Dermis blood vessel endothelial cell (primary cell): ENCODE results near the gene SERPINA6. TPM values are rescaled to one million over a fixed set of nuclear protein-coding genes. Genes with fewer than 3 reads are reported as not detected.
"Not testable (repeated sequence)": the region's sequence is repeated elsewhere in the genome, so short reads cannot be mapped to it uniquely, and the experiment has no call there.

Source experiments
- DNase-seq: peaks from one replicate; pipeline ENCODE4 v3.0.0; 2010
- total RNA-seq: library from RNA; depleted of rRNA; stranded (reverse); fragments of >200 nt; gene quantifications from 2 replicates; pipeline ENCODE4 v1.2.3, GENCODE V29; 2014

Gene SERPINA6, protein sequence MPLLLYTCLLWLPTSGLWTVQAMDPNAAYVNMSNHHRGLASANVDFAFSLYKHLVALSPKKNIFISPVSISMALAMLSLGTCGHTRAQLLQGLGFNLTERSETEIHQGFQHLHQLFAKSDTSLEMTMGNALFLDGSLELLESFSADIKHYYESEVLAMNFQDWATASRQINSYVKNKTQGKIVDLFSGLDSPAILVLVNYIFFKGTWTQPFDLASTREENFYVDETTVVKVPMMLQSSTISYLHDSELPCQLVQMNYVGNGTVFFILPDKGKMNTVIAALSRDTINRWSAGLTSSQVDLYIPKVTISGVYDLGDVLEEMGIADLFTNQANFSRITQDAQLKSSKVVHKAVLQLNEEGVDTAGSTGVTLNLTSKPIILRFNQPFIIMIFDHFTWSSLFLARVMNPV
- total RNA-seq: not detected in 2 replicates

DNA sequence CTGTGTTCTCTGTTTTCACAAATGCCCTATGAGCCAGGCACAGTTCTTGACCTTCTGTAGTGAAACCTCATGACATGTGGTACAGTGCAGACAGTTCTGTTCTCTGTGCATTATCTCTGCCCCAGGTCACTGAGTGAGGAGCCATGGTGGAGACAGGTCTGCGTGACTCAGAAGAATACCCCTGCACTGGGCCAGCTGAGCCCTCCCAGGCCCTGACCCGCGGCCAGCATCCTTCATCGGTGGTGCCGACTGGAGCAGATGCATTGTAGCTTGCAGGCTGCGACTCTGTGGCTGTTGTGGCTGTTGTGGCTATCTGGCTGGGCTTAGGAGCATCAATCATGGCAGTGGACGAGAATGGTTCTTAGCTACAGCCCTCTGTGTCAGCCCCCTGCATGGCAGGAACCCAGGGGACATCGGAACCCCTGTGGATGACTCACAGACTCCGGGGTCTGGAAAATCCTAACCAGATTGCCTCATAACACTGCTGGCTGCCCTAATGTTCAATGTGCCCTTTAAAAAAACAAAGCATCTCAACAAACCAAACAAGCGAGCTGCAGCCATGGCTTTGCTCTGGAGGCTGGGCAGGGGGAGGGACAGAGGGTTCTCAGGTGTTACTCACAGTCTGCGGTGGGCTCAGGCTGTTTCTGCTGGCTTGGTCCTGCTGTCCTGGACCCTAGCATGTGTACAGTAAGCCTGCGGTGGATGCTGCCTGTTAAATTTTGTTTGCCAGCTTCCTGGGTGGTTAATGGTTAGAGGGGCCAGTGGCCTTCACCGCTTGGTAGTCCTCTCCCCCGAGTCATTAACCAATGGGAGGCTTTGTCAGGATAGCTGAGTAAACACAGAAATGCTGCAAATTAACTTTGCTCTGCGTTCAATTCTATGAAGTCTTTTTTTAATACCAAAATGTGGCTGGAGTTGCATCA, at the start of gene SERPINA6:
SERPINA6 (minus strand) TSS at position 689 of the 923 bp plus-strand sequence. CDS start 8,688 bp downstream, outside the sequence.
- no peak for DNase-seq

DNA sequence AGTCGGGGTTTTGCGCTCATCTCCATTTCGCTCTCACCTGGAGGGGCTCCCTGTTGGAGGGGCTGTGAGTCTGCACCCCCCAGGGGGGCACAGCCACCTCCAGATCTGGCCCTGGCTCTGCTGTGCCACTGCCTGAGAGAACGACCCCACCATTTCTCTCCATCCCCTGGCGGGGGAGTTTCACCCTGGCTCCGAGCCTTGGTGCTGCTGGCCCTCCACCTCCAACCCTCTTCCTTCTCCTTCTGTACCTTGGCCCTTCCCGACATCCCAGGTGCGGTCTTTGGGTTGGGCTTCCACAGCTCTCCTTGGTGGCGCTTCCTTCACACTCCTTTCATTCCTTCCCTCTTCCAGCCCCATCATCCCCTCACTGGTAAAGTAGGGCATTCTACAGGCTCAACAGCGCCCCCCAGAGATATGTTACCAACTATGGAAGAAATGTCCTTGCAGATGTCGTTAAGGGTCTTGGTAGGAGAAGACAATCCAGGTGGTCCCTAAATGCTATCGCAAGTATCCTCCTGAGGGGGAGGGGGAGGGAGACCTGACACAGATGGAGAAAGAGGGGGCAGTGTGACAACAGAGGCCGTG, 49.0 kb upstream of the SERPINA6 start:
- no peak for DNase-seq

DNA sequence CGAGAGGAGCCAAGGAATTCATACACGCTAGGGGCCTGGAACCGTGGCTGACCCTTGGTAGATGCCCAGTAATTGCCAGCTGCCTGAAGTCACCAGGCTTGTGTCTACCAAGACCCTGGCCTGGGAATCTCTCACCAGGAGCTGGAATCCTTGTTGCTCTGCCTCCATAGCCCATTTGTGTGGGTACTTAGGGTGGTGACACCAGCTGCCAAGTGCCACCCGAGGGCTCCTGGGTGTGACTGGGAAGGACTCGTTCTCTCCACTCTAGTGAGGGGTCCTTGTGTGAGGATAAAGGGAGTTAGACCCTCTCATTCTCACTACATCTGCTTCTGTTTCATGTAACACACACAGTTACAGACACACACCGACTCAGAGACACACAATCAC, 47.4 kb upstream of the SERPINA6 start:
- DNase-seq: no peak

DNA sequence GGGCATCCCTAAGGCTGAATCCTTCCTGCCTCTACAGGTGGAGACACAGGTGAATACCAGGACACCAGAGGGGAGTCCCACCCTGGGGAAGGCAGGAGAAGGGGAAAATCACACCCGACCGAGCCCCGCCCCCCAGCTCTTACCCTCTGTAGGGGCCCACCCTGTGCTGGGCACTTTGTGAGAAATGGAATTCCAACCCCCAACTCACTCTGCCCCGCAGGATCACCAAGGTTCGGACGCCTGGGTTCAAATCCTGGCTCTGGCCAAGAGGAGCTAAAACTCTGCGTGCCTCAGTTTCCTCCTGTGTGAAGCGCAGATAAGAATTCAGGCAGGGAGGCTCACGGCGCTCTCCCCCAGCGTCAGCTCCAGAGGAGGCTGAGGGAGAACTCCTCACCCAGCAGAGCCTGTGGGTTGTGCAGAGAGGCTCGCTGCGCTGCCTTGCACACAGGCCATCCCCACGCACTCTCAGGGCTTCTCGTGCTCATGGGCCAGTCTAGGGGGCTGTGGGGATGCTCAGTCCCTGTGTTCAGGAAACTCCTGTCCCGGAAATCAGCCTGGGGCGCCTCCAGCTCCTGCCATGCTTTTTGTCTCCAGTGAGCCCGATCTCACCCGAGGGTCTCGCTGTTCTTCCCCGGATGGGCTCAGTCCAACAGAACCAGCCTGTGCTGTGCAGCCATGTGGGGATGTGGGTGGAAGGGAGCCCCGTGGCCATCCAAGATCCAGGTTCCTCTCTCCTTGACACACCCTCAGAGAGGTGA, 46.8 kb upstream of the SERPINA6 start:
- DNase-seq: not testable (repeated sequence)

DNA sequence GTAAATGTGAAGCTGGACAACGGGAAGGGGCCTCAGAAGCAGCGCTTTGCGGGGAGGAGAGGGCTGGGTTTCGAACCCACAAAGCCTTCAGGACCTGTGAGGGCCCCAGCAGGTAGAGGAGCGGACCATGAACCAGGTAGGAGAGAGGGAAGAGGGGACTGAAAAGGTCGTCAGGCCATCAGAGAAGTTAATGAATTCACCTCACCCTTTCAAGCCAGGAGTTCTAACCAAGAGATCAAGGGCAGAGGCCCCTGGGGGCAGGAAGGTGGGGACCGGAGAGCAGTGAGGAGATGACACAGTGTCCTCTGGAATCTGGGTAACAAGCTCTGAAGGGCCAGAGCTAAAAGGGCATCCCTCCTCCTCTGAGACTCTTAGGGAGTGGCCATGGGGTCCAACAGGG, 45.8 kb upstream of the SERPINA6 start:
- no peak for DNase-seq

DNA sequence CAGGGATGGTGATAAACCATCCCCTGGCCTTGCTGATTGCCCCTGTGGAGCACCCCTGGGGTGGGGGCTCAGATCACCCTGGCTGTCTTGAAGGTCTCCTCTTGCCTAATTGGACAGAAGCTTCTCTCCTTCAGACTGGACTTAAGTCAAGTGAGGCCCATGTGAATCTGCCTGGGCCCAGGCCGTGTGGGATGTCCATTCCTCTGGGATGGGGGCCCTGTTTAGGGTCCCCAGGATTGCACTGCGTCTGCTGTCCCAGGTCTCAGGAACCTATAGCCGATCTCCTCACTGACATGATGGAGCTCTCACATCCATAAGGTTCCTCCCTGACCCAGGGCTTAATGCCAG, 45.1 kb upstream of the SERPINA6 start:
- no peak for DNase-seq

DNA sequence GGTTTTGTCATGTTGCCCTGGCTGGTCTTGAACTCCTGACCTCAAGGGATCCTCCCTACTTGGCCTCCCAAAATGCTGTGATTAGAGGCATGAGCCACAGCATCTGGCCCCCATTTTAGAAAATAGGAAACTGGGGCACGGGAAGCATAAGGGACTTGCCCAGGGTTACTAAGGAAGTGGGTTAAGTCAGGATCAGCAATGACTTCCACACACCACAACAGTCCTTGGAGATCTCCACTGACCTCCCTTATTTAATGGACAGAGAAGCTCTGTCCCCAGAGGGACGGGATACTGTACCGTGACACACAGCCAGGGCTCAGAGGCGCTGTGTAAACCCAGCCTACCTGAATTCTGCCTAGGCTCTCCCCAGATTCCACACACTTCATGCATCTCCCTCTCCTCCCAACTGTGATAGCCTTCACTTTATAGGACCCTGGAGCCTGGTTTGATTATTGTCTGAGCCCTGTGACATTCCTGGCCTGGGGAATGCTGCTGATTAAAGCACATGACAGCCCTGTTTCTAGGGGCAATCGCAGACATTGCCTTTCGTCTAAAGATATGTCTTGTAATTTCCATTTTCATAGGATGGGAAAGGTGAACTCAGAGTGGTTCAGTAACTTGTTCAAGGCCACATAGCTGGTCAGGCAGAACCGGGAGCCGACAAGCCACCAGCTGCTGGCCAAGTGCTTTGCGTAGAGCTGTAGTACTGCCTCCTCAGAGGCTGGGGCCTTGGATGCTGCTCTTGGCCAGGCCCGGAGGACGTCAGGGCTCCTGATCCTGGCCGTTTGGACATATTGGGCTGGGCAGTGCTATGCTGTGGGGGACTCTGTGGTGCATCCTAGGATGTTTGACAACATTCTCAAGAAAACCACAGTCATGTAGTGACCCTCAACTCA, 44.5 kb upstream of the SERPINA6 start:
- DNase-seq: no peak

DNA sequence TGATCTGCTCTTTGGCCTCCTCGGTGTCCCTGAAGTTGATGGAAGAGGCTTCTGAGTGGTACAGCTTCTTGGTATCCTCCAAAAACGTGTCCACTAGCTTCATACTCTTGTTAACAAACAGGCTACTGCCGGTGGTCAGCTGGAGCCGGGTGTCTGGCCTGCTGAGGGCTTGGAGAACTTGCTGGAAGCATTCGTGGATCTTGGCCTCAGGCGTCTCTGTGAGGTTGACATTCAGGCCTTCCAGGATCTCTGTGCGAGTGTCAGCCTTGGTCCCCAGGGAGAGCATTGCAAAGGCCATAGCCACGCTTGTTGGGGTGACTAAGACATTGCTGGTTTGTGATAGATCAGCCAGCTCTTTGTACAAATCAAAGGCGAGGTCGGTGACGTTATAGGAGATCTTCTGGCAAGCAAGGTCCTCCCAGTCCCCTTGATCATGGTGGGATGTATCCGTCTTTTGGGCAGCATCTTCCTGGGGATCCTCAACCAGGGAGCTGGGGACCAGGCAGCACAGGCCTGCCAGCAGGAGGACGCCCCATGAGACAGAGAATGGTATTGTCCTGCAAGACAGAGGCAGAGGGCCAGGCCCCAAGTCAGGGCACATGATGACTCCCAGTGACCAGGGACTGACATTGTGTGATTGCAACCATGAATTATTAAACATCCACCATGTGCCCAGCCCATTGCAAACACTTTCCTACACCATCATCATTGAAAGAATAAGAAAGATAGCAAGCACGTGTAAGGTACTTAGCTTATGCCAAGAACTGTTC, 43.2 kb upstream of the SERPINA6 start, which contains the start of gene SERPINA2:
SERPINA2 (minus strand) TSS at position 553 of the 770 bp plus-strand sequence.
- DNase-seq: no peak

DNA sequence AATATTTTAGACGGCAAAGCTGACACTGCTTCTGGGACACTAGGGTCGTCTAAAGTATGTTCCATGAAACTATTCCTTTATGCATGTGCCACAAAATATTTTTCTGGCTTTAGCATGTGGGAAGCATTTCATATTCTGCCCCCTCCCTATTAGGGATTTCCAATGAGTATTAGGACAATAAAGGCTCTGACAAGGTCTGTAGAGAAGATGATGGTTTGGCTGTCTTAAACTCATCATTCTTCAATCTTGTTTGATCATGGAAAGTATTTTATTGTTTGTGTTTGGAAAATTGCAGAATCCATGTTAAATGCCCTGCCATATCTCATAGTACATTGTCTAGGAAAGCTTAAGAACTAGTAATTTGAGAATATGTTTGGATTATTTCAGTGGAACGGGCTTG, 42.5 kb upstream of the SERPINA6 start:
- DNase-seq: no peak

DNA sequence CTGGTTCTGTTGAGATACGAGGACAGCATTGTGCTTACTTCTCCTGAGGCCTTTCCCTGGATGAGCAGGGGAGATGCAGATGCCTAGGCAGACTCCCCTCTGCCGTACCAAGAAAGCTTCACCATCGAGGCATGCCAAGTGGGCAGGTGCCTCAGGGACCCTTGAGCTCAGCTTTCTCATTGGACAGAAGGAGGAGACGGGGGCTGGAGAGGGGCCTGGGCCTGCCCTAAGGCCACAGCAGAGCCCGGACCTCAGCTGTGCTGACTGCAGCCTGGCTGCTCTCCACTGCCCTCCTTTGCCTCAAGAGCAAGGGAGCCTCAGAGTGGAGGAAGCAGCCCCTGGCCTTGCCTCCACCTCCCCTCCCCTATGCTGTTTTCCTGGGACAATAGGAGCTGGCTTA, 41.8 kb upstream of the SERPINA6 start:
- no peak for DNase-seq

DNA sequence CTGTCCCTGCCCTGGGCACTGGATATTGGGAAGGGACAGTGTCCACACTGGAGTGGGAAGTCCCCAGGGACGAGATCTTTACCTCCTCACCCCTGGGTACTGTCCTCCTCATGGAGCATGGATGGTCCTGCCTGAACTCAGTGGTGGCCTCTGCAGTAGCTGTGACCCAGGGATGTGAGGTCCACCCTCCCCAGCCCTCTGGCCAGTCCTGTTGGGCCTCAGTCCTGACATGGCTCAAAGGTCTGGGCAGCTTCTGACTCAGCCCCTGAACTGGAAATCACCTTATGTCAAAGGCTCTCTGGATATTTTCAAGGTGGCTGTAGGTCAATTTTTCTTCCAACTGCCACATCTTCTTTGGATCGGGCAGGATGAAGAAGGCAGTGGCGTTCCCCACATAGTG, 40.9 kb upstream of the SERPINA6 start:
- DNase-seq: no peak

DNA sequence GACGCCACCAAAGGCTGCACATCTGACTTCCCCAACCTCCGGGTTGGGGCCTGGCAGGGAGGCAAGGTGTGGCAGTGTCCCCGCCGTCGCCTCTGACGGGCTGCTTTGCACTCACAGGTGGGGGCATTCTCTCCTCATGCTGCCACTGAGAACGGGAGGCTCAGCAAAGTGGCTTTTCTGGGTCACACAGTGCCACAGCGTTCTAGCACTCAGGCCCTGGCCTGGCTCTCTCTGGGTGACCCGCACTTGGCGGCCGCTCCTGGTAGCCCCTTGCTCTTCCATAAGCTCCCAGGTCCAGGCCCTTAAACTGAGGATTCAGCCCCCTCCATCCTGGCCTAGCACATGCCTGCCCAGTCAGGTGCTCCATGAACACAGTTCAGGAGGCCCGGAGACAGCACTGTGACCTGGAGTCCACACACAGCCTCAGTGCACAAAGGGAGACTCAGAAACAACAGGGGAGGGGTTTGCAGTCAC, 40.1 kb upstream of the SERPINA6 start:
- no peak for DNase-seq

DNA sequence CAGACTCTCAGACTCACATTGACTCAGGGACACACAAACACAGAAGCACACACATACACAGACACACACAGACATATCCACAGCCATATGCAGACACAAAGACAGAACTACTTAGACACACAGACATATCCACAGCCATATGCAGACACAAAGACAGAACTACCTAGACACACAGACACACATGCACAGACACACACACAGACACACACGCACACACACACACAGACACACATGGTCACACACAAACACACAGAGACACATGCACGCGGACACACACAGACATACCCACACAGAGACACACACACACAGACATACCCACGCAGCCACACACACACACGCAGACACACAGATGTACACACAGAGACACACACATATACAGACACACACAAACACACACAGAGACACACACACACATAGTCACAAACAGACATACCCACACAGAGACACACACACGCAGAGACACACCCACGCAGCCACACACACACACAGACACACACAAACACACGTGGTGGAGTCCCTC, 39.5 kb upstream of the SERPINA6 start:
- DNase-seq: no peak

DNA sequence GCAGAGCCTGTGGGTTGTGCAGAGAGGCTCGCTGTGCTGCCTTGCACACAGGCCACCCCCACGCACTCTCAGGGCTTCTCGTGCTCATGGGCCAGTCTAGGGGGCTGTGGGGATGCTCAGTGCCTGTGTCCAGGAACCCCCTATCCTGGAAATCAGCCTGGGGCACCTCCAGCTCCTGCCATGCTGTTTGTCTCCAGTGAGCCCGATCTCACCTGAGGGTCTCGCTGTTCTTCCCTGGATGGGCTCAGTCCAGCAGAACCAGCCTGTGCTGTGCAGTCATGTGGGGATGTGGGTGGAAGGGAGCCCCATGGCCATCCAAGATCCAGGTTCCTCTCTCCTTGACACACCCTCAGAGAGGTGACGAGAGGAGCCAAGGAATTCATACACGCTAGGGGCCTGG, 38.5 kb upstream of the SERPINA6 start:
- DNase-seq: no peak

DNA sequence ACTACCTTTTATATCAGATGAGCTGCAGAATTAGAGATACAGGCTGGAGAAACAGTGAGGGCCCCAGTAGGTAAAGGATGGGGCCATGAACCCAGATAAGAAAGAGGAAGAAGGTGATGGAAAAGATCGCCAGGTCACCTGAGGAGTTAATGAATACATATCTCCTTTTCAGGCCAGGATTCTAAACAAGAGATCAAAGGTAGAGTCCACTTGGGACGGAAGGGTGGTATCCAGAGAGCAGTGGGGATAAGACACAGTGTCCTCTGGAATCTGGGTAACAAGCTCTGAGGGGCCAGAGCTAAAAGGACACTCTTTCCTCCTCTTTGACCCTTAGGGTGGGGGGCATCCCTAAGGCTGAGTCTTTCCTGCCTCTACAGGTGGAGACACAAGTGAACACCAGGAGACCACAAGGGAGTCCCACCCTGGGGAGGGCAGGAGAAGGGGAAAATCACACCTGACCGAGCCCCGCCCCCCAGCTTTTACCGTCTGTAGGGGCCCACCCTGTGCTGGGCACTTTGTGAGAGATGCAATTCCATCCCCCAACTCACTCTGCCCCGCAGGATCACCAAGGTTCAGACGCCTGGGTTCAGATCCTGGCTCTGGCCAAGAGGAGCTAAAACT, 37.9 kb upstream of the SERPINA6 start:
- no peak for DNase-seq

DNA sequence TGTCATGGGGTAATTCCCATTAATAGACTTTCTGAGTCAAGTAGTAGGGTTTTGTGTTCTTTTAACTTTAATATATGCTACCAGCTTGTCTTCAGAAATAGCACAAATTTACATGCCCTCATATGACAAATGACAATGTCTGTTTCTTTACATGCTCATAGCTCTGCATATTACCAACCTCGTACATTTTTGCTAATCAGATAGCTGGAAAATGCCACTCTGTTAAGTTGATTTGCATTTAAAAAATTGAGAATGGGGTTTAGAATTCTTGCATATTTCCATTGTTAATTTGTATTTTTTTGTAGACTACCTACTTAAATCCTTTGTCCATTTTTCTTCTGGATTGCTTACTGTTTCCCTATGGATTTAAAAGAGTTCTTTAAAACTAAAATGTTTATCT, 34.0 kb upstream of the SERPINA6 start:
- DNase-seq: no peak

DNA sequence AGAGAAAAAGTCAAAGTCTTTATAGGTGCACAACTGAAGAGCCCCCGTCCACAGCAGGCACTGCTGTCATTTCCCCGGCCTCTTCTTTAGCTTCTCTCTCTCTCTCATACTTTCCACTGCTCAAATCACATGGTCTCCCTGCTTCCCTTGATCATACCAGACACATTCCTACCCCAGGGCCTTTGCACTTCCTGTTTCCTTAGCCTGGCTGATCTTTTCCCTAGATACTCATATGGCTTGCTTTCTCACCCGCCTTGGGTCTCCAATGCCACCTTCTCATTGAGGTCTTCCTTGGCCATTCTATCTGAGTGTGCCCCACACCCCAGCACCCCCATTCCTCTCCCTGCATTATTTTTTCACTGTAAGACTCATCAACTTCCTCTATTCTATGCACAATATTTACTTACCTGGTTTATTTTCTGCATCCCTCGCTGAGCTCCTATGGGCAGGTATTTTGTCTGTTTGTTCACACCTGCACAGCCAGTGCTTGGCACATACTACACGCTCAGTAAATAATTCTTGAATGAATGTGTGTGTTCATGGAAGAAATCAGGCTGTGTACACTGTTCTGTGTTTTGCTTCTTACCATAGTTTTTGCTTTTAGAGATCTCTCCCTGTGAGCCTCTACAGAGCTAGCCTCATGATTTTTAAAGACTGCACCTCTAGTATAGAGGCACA, 33.4 kb upstream of the SERPINA6 start:
- DNase-seq: no peak

DNA sequence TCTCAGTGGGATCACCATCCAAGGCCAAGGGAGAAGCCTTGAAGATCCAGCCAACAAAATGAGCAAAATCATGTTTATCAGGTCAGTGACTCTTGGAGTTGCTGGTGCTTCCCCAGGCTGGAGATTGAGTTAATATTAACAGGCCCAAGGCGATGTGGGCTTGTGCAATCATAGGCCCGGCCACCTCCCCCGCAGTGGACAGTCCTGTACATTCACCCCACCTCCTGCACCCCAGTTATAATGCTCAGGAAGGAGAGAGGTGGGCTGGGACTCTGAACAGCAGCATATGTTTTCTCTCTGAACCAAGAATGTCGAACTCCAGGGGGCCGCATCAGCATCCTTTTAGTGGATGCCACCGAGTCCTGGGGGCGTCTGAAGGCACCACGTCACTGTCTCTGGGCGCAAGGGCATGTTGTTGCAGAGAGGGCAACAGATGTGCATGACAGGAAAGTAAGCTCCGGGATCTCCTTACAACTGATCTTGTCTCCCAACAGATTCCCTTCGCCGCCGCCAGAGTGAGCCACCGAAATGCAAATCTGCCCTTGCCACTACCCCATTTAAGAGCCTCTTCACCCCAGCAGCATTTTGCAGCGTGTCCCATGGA, 32.2 kb upstream of the SERPINA6 start:
- no peak for DNase-seq
